ENCODE data around the gene CCDC74A.
"Not testable (repeated sequence)": the region's sequence is repeated elsewhere in the genome, so short reads cannot be mapped to it uniquely, and the experiment has no call there.

GRCh38 chr2:131534317-131534672 lies 6.6 kb downstream of the CCDC74A start:
- TF ChIP-seq, protein P1, sequence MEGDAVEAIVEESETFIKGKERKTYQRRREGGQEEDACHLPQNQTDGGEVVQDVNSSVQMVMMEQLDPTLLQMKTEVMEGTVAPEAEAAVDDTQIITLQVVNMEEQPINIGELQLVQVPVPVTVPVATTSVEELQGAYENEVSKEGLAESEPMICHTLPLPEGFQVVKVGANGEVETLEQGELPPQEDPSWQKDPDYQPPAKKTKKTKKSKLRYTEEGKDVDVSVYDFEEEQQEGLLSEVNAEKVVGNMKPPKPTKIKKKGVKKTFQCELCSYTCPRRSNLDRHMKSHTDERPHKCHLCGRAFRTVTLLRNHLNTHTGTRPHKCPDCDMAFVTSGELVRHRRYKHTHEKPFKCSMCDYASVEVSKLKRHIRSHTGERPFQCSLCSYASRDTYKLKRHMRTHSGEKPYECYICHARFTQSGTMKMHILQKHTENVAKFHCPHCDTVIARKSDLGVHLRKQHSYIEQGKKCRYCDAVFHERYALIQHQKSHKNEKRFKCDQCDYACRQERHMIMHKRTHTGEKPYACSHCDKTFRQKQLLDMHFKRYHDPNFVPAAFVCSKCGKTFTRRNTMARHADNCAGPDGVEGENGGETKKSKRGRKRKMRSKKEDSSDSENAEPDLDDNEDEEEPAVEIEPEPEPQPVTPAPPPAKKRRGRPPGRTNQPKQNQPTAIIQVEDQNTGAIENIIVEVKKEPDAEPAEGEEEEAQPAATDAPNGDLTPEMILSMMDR (IDR thresholded peaks at IDR 0.05), result not testable (repeated sequence)
- not testable (repeated sequence) for TF ChIP-seq POLR2AphosphoS5 (IDR thresholded peaks at IDR 0.05; ENCODE audit: low read depth, low read length); REST (IDR thresholded peaks at IDR 0.05; ENCODE audit: insufficient read depth in 1 of 2, low read depth in 2 of 2, low read length in 1 of 2); SIN3A (IDR thresholded peaks at IDR 0.05; ENCODE audit: borderline replicate concordance, insufficient read depth, low read depth, low read length)
